WTC11 (cell line): Measurements from ENCODE around the gene SLC24A3.

Experiments
- CTCF ChIP-seq: fragments of 200-600 bp; IDR thresholded peaks from 2 replicates; pipeline ENCODE4 v1.8.0; 2022; ENCODE audit warnings: antibody characterized with exemption
- SMAD3 ChIP-seq: sonication (generic); formaldehyde crosslinking; IDR thresholded peaks from 2 replicates; pipeline ENCODE4 v1.8.0; 2022; ENCODE audit warnings: missing genetic modification reagents, mild to moderate bottlenecking, borderline replicate concordance
- TEAD4 ChIP-seq: sonication (generic); formaldehyde crosslinking; IDR thresholded peaks from 2 replicates; pipeline ENCODE4 v1.8.0; 2022; ENCODE audit warnings: mild to moderate bottlenecking, missing genetic modification reagents

- no peak for TF ChIP-seq TEAD4 (CRISPR knock-in tag)
- TF ChIP-seq CTCF: no peak
- no peak for TF ChIP-seq SMAD3 (CRISPR knock-in tag)
These were observed 281.5 kb downstream of the SLC24A3 start for GRCh38 chr20:19493794-19494495.
